ENCODE data around the gene SPRED3.
A peak's percentile ranks its signal among the peaks of the same experiment; 100 is the strongest.

The SPRED3 gene

GRCh38 chr19:38373907-38374331 lies 14.6 kb upstream of the SPRED3 start:
- no peak for DNase-seq

GRCh38 chr19:38374332-38375097 lies 14.0 kb upstream of the SPRED3 start, which contains the start of gene PSMD8:
PSMD8 (plus strand) TSS chr19:38374571; CDS start chr19:38374602, 31 bp downstream.
- DNase-seq: peak; percentile 96 to 98

GRCh38 chr19:38375098-38375493 lies 13.4 kb upstream of the SPRED3 start:
- no peak for DNase-seq

- no peak for DNase-seq
Measured at GRCh38 chr19:38375748-38376147, 12.7 kb upstream of the SPRED3 start.

- DNase-seq: no peak
Measured at GRCh38 chr19:38376576-38376975, 11.9 kb upstream of the SPRED3 start.

GRCh38 chr19:38377052-38377451 lies 11.4 kb upstream of the SPRED3 start:
- no peak for DNase-seq

- DNase-seq: no peak
Measured at GRCh38 chr19:38378866-38379265, 9.6 kb upstream of the SPRED3 start.

GRCh38 chr19:38381138-38381537 lies 7.4 kb upstream of the SPRED3 start:
- no peak for DNase-seq

GRCh38 chr19:38383184-38383583 lies 5.3 kb upstream of the SPRED3 start:
- DNase-seq: no peak

- DNase-seq: no peak
Measured at GRCh38 chr19:38383743-38384142, 4.8 kb upstream of the SPRED3 start.

GRCh38 chr19:38384209-38385027 lies 4.1 kb upstream of the SPRED3 start:
- no peak for DNase-seq

- DNase-seq: no peak
Measured at GRCh38 chr19:38385057-38385803, 3.3 kb upstream of the SPRED3 start.

GRCh38 chr19:38385804-38386257 lies 2.7 kb upstream of the SPRED3 start:
- DNase-seq: no peak

GRCh38 chr19:38386300-38386970 lies 2.1 kb upstream of the SPRED3 start:
- no peak for DNase-seq

GRCh38 chr19:38386971-38387549 lies 1.4 kb upstream of the SPRED3 start:
- DNase-seq: no peak

- peak; percentile 73 to 78 for DNase-seq
Measured at GRCh38 chr19:38387550-38388348, 748 bp upstream of the SPRED3 start, which contains the start of gene GGN. GGN (minus strand) TSS chr19:38388034; CDS start chr19:38387261, 773 bp downstream.

GRCh38 chr19:38389101-38389925 lies 816 bp downstream of the SPRED3 start:
- DNase-seq: no peak

- no peak for DNase-seq
Measured at GRCh38 chr19:38389957-38390924, 1.7 kb downstream of the SPRED3 start.

GRCh38 chr19:38391911-38392464 lies 3.5 kb downstream of the SPRED3 start:
- no peak for DNase-seq
